Lung microvascular endothelial cell (primary cell): ENCODE data around the gene FGD3. TPM values are rescaled to one million over a fixed set of nuclear protein-coding genes. Genes with fewer than 3 reads are reported as not detected.
"Not testable (repeated sequence)": the region's sequence is repeated elsewhere in the genome, so short reads cannot be mapped to it uniquely, and the experiment has no call there.

Experiments used
- DNase-seq, 2 donors: peaks; one replicate each; pipeline versions ENCODE4 v3.0.0 to v3.0.0-alpha.2; 2010; ENCODE audit warnings: low read depth in 2 of 2
- total RNA-seq: library from RNA; depleted of rRNA; stranded (reverse); fragments of >200 nt; gene quantifications from 2 replicates; pipeline ENCODE4 v1.2.1, GENCODE V29; 2014

FGD3 gene
- total RNA-seq, 1 donor from 2014 or later: not detected

DNA sequence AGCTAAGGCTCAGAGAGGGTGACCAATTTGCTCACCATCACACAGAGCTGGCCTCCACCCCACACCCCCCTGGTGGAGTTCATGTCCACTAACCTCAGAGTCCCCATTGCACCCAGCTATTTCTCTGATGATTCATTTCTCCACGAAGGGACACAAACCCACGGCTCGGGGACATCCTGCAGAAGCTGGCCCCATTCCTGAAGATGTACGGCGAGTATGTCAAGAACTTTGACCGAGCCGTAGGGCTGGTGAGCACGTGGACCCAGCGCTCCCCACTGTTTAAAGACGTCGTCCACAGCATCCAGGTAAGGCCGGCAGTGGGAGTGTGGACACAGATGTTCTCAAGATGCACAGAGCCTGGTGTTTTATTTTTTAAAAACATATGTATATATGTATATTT is 58.6 kb downstream of the FGD3 start:
- DNase-seq: no peak

DNA sequence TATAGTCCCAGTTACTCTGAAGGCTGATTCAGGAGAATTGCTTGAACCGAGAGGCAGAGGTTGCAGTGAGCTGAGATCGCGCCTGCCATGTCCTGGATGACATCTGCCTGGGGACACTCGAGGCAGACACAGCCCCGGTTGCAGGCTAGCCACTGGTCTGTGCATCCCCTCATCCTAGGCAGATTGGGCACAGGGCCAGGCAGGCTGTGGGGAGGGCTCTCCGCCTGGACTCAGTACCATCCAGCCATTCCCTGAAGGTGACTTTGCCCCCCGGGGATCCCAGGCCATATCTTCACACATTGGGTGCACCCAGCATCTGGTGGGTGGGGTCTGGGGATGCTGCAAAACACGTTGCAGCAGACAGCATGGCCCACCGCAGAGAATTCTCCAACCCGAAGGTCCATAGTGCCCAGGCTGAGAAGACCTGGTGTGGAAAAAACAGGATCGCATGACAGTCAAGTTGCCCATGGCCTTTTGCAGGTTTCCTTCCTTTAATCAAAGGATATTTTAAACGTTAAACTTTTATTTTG is 60.3 kb downstream of the FGD3 start:
- DNase-seq: no peak

GRCh38 chr9:93008457-93008856 is 61.1 kb downstream of the FGD3 start:
- DNase-seq: no peak

DNA sequence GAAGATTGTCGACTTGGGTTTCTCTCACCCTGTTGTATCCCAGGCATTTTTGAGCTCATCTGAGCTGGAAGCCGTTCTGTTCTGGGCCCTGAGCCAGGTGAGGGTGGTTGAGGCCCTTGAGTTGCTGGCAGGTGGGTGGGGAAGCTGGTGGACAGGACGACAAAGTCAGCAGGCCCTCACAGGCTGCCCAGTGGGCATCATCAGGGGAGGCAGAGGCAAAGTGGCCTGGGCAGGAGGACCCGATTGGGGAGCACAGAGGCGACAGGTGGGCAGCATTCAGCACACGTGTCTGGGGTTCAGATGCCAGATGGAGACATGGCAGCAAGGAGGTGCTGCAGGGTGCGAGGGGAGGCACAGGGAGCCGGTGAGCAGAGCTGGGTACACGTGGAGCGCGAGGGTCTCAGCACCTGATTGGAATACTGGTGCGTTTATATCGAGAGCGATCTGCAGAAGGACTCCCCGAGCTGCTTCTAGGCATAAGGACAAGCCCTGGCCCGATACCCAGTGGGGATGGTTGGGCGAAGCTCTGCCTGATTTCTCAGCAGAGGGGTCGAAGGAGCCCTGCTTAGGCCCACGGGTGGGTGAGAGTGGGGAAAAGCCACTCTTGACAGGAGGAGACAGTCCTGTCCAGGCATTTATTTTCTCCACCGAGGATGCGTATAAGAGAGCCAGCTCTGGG is 62.2 kb downstream of the FGD3 start:
- DNase-seq: no peak

- no peak for DNase-seq
Observed at GRCh38 chr9:93010056-93010455, 62.7 kb downstream of the FGD3 start.

DNA sequence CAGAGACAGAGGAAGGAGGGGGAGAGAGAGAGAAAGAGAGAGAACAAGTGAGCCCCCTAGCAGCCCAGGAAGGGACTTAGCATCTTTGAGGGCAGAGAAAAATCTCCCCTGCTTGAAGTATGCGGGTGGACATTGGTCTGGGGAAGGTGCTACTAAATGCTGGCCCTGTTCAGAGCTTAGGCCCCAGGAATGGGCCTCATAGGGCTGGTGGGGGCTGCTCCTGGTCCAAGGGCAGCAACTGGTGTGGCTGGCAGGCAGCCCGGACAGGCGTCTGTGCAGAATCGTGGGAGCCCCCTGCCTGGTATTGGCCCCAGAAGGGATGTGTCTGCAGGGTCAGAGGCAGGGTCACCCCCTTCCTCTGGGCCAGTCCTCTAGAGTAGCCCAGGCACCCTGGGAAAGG is 63.4 kb downstream of the FGD3 start:
- no peak for DNase-seq

- DNase-seq: no peak
Observed at GRCh38 chr9:93011114-93011513, 63.8 kb downstream of the FGD3 start.

DNA sequence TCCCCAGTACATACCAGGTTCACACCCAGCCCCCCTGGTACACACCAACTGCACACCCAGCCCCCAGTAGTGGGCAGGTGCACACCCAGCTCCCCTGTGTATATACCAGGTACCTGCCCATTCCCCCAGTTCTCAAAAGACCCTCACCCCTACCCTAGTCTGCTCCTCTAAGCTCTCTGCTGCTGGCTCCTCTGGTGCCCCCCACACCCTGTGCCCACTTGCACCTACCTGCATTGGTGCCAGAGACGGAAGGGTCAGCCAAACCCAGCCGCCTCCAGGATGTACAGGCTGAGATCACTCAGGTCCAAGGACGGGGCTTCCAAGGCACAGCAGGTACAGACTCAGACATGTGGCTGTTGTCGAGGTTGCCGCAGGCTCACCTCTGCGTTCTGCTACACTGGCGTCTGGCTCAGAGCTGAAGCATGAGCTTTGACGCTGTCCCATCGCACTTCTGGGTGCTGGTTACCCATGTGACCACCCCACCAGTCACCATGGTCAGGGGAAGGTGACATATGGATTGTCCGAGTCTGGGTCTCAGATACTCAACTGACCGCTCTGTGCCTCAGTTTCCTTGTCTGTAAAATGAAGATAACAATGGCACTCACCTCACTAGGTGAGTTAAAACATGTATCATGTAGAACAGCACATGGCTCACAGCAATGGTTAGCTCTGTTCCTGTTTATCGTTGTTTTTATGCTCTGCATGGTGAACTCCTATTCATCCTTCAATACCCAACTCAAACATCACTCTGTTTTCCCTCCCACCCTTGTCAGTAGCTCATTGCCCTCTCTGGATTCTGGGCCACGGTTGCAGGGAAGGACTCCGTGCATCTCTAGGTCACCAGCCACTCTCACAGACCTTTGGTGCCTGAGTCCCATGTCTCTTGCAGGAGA is 65.9 kb downstream of the FGD3 start:
- DNase-seq: no peak

DNA sequence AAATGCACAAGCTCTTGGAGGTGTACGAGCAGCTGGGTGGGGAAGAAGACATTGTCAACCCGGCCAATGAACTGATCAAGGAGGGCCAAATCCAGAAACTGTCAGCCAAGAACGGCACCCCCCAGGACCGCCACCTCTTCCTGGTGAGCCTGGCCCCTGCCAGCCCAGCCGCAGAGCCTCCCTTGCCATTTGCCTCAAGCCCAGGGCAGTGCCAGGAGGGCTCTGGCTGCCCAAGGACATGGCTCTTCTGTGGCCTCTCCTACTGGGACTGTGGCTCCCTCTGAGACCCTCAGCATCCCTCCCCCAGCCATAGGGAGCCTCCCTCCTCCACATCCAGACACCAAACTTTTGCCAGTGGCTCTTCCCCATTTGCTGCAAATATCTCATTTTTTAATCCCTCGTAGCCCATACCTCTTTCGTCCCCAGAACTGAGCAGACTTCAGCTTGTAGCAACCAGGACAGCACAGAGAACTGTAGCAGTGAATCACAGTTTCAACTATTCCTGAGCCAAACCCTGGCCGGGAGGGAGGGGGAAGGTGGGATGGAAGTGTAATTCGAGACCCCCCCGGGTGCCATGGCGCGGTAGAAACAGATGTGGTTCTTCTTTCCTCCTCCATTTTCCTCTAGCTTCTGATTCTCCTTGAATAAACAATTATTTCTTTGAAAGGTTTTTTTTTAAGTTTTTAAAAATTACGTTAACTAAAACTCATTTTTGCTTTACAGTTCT is 66.7 kb downstream of the FGD3 start:
- DNase-seq: no peak

DNA sequence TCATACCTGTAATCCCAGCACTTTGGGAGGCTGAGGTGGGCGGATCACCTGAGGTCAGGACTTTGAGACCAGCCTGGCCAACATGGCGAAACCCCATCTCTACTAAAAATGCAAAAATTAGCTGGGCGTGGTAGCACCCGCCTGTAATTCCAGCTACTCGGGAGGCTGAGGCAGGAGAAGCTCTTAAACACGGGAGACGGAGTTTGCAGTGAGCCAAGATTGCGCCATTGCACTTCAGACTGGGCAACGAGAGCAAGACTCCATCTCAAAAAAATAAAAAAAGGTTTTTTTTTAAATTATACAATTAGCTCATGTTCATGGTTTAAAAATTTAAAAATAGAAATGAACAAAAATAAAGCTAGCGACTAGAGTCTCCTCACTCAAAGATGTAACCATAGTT is 67.9 kb downstream of the FGD3 start:
- not testable (repeated sequence) for DNase-seq

GRCh38 chr9:93017621-93018020 is 70.3 kb downstream of the FGD3 start:
- no peak for DNase-seq

DNA sequence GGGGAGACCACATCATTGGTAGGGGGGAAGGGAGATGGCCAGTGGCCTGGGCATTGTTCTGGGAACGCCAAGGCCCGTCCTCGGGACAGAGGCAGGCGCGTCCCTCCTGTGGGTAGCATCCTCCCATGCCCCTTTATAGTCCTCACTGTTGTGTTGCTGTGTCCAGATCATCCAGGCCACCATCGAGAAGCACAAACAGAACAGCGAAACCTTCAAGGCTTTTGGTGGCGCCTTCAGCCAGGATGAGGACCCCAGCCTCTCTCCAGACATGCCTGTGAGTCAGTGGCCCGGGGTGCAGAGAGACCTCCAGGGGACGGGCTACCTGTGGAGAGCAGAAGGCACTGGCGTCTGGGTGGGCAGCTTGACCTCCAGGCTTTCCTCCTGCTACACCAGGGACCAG is 72.8 kb downstream of the FGD3 start:
- no peak for DNase-seq

- no peak for DNase-seq
Observed at GRCh38 chr9:93020771-93021670, 73.7 kb downstream of the FGD3 start.

DNA sequence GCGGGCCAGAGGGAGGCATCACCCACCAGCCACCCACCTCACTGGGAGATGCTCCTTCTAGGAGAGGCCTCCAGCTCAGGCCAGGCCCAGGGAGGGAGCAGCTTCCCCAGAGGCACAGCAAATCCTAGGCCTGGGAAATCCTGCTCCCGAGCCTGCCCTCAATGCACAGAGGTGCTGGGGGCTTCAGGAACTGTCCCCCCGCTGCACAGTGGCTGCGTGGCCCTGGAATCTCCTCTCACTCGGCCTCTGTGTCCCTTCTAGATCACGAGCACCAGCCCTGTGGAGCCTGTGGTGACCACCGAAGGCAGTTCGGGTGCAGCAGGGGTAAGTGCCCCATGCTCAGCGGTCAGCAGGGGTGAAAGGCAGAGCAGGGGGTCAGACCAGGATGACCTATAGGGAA is 74.7 kb downstream of the FGD3 start:
- DNase-seq: no peak

GRCh38 chr9:93022721-93023520 is 75.6 kb downstream of the FGD3 start:
- no peak for DNase-seq

DNA sequence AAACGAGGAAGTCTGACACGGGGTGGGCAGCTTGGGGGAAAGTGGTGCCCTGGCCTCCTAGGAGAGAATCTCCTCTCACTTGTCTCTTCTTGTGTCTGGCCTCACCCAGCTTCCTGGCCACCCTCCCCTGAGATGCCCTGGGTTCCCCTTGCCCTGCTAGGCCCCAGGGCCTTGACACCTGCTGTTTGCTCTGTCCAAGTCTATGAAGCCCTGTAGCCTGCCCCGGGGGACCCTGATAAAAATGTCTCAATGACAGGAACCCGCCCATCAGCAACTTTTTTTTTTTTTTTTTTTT is 76.1 kb downstream of the FGD3 start:
- no peak for DNase-seq

DNA sequence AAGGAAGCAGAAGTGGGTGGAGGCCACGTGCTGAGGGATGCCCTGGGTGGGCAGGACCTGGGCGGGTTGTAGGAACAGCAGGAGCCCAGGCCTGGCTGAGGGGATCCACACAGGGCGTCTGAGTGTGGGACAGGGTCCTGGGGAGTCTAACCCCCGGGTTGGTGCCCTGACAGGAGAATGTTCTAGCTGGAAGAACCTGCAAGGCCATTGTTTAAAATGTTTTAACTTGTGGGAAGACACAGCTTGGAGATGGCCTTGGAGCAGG is 77.3 kb downstream of the FGD3 start:
- no peak for DNase-seq

DNA sequence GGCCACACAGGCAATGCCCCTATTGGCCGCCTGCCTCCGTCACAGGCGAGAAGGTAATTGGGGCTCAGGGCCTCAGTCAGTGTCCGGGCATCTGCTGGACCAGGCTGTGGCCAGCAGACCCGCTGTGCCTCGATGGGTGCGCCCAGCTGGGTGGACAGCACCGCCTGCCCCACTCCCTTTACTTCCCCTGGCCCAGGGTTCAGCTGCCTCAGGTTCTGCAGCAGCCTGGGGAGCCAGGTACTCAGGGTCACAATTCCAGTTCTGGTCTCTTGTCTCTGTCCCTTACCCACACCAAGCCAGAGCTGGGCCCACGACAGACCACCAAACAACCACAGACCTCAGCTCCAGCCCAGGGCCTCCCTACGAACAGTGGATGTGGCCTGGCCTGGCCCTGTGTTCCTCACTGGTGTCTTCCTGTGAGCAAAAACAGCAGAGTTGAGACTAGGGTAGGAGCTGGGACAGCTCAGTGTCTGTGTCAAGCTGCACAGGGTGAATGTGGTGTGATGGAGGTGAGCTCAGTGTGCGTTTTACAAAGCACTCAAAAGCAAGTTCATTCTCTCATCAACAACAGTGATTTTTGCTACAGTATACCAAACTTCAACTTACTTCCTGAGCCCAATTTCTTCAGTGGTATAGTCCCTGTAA is 77.8 kb downstream of the FGD3 start:
- no peak for DNase-seq

- DNase-seq: no peak
Observed at GRCh38 chr9:93025736-93026135, 78.4 kb downstream of the FGD3 start.

DNA sequence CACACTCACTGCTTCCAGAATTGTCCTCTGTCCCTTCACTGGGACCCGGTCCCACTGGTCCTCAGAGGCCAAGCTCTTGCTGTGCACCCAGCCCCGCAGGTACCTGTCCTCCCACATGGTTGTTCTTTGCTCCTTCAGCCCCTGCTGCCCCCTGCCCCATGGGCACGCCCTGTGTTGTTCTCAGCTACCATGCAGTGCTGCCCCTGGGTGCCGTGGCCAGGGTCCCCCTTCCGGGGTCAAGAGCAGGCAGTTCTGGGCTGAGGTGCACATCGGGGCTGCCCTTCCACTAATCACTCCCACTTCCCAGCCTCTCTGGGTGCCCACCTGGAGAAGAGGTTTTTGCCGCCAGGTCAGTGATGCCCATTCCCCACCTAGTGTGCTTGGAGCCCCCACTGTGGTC is 79.3 kb downstream of the FGD3 start:
- DNase-seq: no peak
